Measurements from ENCODE around the gene FBXO40. TPM values are rescaled to one million over a fixed set of nuclear protein-coding genes. Genes with fewer than 3 reads are reported as not detected.

Gene FBXO40
- total and polyA plus RNA-seq, 4 donors, result 0.05 to 0.08 TPM; not detected in 2

GRCh38 chr3:121654493-121655385 lies 61.6 kb downstream of the FBXO40 start:
- H3K9me3 ChIP-seq (ENCODE audit: control insufficient read depth in 4 of 4, low read length in 3 of 4), result no peaks in the 10 kb centered on the region
- peaks cover 0 to 3% (median under 1%) of the 10 kb centered on the region in 4 donors for H3K4me1 ChIP-seq (ENCODE audit: control insufficient read depth in 4 of 4, insufficient read depth in 4 of 4, low read length in 3 of 4)
- H3K9ac ChIP-seq (ENCODE audit: low read depth in 1 of 2, low read length in 2 of 2), result no peak overlapping the region
- H3K27ac ChIP-seq (ENCODE audit: low read depth in 1 of 2, low read length in 2 of 2), result no peak overlapping the region
- H3K36me3 ChIP-seq (ENCODE audit: control insufficient read depth in 4 of 4, insufficient read depth in 3 of 4, low read depth in 1 of 4, low read length in 3 of 4), result no peaks in the 10 kb centered on the region
- TF ChIP-seq GABPA (IDR thresholded peaks at IDR 0.05 in 1 of 2, conservative IDR thresholded peaks at IDR 0.05 in 1 of 2) (no peak), NR2F2 (IDR thresholded peaks at IDR 0.05) (no peak), TAF1 (conservative IDR thresholded peaks at IDR 0.05) (no peak), EGR1 (IDR thresholded peaks at IDR 0.05; ENCODE audit: low read depth in 2 of 2) (no peak)
- WGBS, result 82% methylated on average over 6 of the region's 6 CpGs
- no peak overlapping the region for H3K4me3 ChIP-seq (ENCODE audit: low read depth in 1 of 3, low read length in 3 of 3)
- no peak for DNase-seq (ENCODE audit: low spot score)
- H3K27me3 ChIP-seq (ENCODE audit: control insufficient read depth in 4 of 4, insufficient read depth in 4 of 4, low read length in 3 of 4), result no peaks in the 10 kb centered on the region

- H3K27me3 ChIP-seq (ENCODE audit: control insufficient read depth in 4 of 4, insufficient read depth in 4 of 4, low read length in 3 of 4), result no peaks in the 10 kb centered on the region
- H3K4me1 ChIP-seq (ENCODE audit: control insufficient read depth in 4 of 4, insufficient read depth in 4 of 4, low read length in 3 of 4), result peaks cover 0 to 3% (median under 1%) of the 10 kb centered on the region in 4 donors
- no peak for TF ChIP-seq HNF4A (conservative IDR thresholded peaks at IDR 0.05)
- TF ChIP-seq NR2F2 (IDR thresholded peaks at IDR 0.05), result no peak
- TF ChIP-seq SP1 (IDR thresholded peaks at IDR 0.05), result no peak
- H3K27ac ChIP-seq (ENCODE audit: low read depth in 1 of 2, low read length in 2 of 2), result peak overlapping the region in 1 of 2 donors; percentile 21
- H3K9me3 ChIP-seq (ENCODE audit: control insufficient read depth in 4 of 4, low read length in 3 of 4), result no peaks in the 10 kb centered on the region
- H3K4me3 ChIP-seq (ENCODE audit: low read depth in 1 of 3, low read length in 3 of 3), result no peak overlapping the region
- DNase-seq (ENCODE audit: low spot score), result no peak
- no peak overlapping the region for H3K9ac ChIP-seq (ENCODE audit: low read depth in 1 of 2, low read length in 2 of 2)
- H3K36me3 ChIP-seq (ENCODE audit: control insufficient read depth in 4 of 4, insufficient read depth in 3 of 4, low read depth in 1 of 4, low read length in 3 of 4), result peaks cover under 1 to 14% (median 9%) of the 10 kb centered on the region in 4 donors
- 82% methylated on average over 6 of the region's 6 CpGs for WGBS
These were observed 65.7 kb downstream of the FBXO40 start for GRCh38 chr3:121658716-121659435.

- peak overlapping the region in 1 of 3 donors; percentile 10 for H3K4me3 ChIP-seq (ENCODE audit: low read depth in 1 of 3, low read length in 3 of 3)
- peak overlapping the region in 1 of 2 donors; percentile 6 for H3K9ac ChIP-seq (ENCODE audit: low read depth in 1 of 2, low read length in 2 of 2)
- DNase-seq (ENCODE audit: low spot score), result no peak
- H3K36me3 ChIP-seq (ENCODE audit: control insufficient read depth in 4 of 4, insufficient read depth in 3 of 4, low read depth in 1 of 4, low read length in 3 of 4), result peaks cover 3 to 21% (median 16%) of the 10 kb centered on the region in 4 donors
- 89% methylated on average over 3 of the region's 3 CpGs for WGBS
- H3K27me3 ChIP-seq (ENCODE audit: control insufficient read depth in 4 of 4, insufficient read depth in 4 of 4, low read length in 3 of 4), result no peaks in the 10 kb centered on the region
- H3K27ac ChIP-seq (ENCODE audit: low read depth in 1 of 2, low read length in 2 of 2), result peak overlapping the region; percentile 21 to 77
- H3K9me3 ChIP-seq (ENCODE audit: control insufficient read depth in 4 of 4, low read length in 3 of 4), result no peaks in the 10 kb centered on the region
- peaks cover 0 to 3% (median under 1%) of the 10 kb centered on the region in 4 donors for H3K4me1 ChIP-seq (ENCODE audit: control insufficient read depth in 4 of 4, insufficient read depth in 4 of 4, low read length in 3 of 4)
- no peak for TF ChIP-seq MAX (IDR thresholded peaks at IDR 0.05)
- no peak for TF ChIP-seq EGR1 (IDR thresholded peaks at IDR 0.05; ENCODE audit: low read depth in 2 of 2)
- no peak for TF ChIP-seq REST (IDR thresholded peaks at IDR 0.05)
- no peak for TF ChIP-seq RXRA (IDR thresholded peaks at IDR 0.05)
These were observed 66.4 kb downstream of the FBXO40 start for GRCh38 chr3:121659586-121659985.
